Breast epithelium (tissue), 3 donors: ENCODE results near the gene SMIM30.

Experiments
- CTCF ChIP-seq, 3 donors: fragments of 450-650 bp; IDR thresholded peaks; one replicate each; pipeline ENCODE4 v1.5.1; 2016 to 2017; ENCODE audit warnings: antibody characterized with exemption in 3 of 3, mild to moderate bottlenecking in 3 of 3, moderate library complexity in 3 of 3
- POLR2A ChIP-seq: fragments of 450-650 bp; IDR thresholded peaks from one replicate; pipeline ENCODE4 v1.6.1; 2016; ENCODE audit warnings: antibody characterized with exemption, mild to moderate bottlenecking, moderate library complexity
- POLR2AphosphoS5 ChIP-seq, 3 donors: sonication (generic); formaldehyde crosslinking; IDR thresholded peaks; one replicate each; pipeline ENCODE4 v1.6.1; 2017; ENCODE audit warnings: antibody characterized with exemption in 3 of 3

- TF ChIP-seq CTCF (IDR thresholded peaks at IDR 0.05) (no peak), POLR2A (peak; percentile 85), POLR2AphosphoS5 (IDR thresholded peaks at IDR 0.05) (peak; percentile 83 to 94 (median 87))
Observed at GRCh38 chr7:113118074-113118959, at the start of gene SMIM30.
